ENCODE results near the gene CUTA. TPM values are rescaled to one million over a fixed set of nuclear protein-coding genes. Genes with fewer than 3 reads are reported as not detected.
A peak's percentile ranks its signal among the peaks of the same experiment; 100 is the strongest.
"Not testable (repeated sequence)": the region's sequence is repeated elsewhere in the genome, so short reads cannot be mapped to it uniquely, and the experiment has no call there.

The CUTA gene
- polyA plus RNA-seq, 1 donor = 211 TPM

- DNase-seq = peak; percentile 51
These were observed 42.7 kb downstream of the CUTA start for GRCh38 chr6:33375143-33375671.

DNA sequence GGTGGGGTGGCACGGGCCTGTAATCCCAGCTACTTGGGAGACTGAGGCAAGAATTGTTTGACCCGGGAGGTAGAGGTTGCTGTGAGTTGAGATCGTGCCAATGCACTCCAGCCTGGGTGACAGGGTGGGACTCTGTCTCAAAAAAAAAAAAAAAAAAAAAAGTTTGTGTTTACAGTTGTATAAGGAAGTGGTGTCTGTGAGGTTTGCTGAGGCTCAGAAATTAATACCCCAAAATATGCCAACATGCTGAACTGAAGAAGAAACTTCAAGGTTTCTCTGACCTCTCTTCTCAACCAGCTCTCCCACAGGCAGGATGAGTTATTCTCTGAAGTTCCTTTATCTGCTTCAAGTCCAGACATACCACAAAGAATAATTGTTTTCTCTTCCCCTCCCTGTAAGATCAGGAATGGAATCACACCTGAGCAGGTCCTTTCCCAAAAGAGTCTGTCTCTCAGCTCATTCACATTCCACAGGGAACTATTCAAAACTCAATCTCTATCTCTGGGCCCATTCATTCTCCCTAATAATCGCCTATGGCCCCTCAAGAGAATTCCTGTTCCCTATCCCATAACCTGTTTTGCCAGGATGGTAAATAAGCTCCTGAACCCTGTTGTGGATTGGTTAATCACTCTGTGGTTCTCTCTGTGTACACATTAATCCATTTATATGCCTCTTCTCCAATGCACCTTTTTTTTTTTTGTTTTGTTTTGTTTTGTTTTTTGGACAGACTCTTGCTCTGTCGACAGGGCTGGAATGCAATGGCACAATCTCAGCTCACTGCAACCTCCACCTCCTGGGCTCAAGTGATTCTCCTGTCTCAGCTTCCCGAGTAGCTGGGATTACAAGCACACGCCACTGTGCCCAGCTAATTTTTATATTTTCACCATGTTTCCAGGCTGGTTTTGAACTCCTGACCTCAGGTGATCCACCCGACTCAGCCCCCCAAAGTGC, 43.7 kb downstream of the CUTA start:
- no peak for DNase-seq

- peak; percentile 46 for DNase-seq
These were observed 45.3 kb downstream of the CUTA start for GRCh38 chr6:33372526-33373123.

GRCh38 chr6:33371901-33372300, 46.0 kb downstream of the CUTA start:
- not testable (repeated sequence) for DNase-seq

GRCh38 chr6:33367715-33368025, 50.2 kb downstream of the CUTA start:
- not testable (repeated sequence) for DNase-seq

GRCh38 chr6:33367009-33367714, 50.7 kb downstream of the CUTA start:
- DNase-seq = no peak

Other genes with a start within 250 kb of the CUTA start
- gene COL11A2, start 225.6 kb downstream of the CUTA start, polyA plus RNA-seq (ENCODE audit: insufficient read length) = 5.9 TPM
- 65.6 TPM for gene RXRB, start 217.4 kb downstream of the CUTA start, polyA plus RNA-seq (ENCODE audit: insufficient read length)
- gene SLC39A7, start 217.2 kb downstream of the CUTA start, polyA plus RNA-seq (ENCODE audit: insufficient read length) = 115 TPM
- gene HSD17B8, start 213.5 kb downstream of the CUTA start, polyA plus RNA-seq (ENCODE audit: insufficient read length) = 23.9 TPM
- gene RING1, start 209.6 kb downstream of the CUTA start, polyA plus RNA-seq (ENCODE audit: insufficient read length) = 53.4 TPM
- 100 TPM for gene VPS52, start 146.2 kb downstream of the CUTA start, polyA plus RNA-seq (ENCODE audit: insufficient read length)
- gene RPS18, start 146.0 kb downstream of the CUTA start, polyA plus RNA-seq (ENCODE audit: insufficient read length) = 2,698 TPM
- 4.0 TPM for gene B3GALT4, start 141.0 kb downstream of the CUTA start, polyA plus RNA-seq (ENCODE audit: insufficient read length)
- gene WDR46, start 128.9 kb downstream of the CUTA start, polyA plus RNA-seq (ENCODE audit: insufficient read length) = 59.7 TPM
- gene PFDN6, start 128.5 kb downstream of the CUTA start, polyA plus RNA-seq (ENCODE audit: insufficient read length) = 65.4 TPM
- gene RGL2, start 119.2 kb downstream of the CUTA start, polyA plus RNA-seq (ENCODE audit: insufficient read length) = 119 TPM
- gene TAPBP, start 104.0 kb downstream of the CUTA start, polyA plus RNA-seq (ENCODE audit: insufficient read length) = 37.6 TPM
- 20.9 TPM for gene ZBTB22, start 100.4 kb downstream of the CUTA start, polyA plus RNA-seq (ENCODE audit: insufficient read length)
- gene DAXX, start 95.1 kb downstream of the CUTA start, polyA plus RNA-seq (ENCODE audit: insufficient read length) = 59.0 TPM
- 62.9 TPM for gene KIFC1, start 26.3 kb downstream of the CUTA start, polyA plus RNA-seq (ENCODE audit: insufficient read length)
- 68.8 TPM for gene PHF1, start 7.1 kb downstream of the CUTA start, polyA plus RNA-seq (ENCODE audit: insufficient read length)
- gene SYNGAP1, start 2.0 kb upstream of the CUTA start, polyA plus RNA-seq (ENCODE audit: insufficient read length) = 40.9 TPM
- gene ZBTB9, start 36.5 kb upstream of the CUTA start, polyA plus RNA-seq (ENCODE audit: insufficient read length) = 16.4 TPM
- gene BAK1, start 162.2 kb upstream of the CUTA start, polyA plus RNA-seq (ENCODE audit: insufficient read length) = 21.1 TPM
- 9.2 TPM for gene ITPR3, start 203.2 kb upstream of the CUTA start, polyA plus RNA-seq (ENCODE audit: insufficient read length)

All from left kidney (tissue), 2 donors.